Islet precursor cell (in vitro differentiated cells): ENCODE results near the gene CFAP54.

ENCODE experiments used
- DNase-seq: peaks from one replicate; pipeline ENCODE4 v3.0.0-alpha.2; 2018

Gene CFAP54

DNA sequence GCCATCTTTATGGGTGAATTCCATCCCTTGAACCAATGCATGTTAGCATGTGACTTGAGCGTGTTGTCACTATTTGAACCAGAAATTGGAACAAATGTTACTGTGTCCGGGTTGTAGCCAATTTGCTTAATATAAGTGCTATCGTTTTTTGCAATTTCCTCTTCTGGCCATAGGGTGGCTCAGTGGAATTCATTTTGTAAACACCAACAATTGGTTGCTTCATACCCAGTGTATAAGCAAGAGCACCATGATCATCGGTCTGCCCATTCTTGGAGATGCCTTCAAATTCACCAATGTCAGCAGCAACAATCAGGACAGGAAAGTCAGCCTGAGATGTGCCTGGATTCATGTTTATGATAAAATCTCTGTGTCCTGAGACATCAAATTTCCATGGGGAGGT lies 412.7 kb downstream of the CFAP54 start:
- no peak for DNase-seq

DNA sequence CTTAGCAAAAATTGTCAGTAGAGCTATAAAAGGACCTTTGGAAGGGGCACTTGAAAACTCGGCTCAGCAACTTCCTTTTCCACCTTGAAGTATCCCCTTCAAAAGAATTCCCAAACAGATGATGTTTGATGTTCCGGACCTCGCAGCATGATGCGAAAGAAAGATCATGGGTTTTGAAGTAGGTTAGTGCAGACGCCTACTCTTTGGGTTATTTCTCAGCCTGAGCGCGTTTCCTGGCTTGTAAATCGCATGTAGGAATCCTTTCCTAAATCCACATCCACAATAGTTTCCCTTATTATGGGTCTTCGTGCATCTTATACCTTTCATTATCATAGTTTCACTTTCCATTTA lies 417.1 kb downstream of the CFAP54 start:
- DNase-seq, result no peak

DNA sequence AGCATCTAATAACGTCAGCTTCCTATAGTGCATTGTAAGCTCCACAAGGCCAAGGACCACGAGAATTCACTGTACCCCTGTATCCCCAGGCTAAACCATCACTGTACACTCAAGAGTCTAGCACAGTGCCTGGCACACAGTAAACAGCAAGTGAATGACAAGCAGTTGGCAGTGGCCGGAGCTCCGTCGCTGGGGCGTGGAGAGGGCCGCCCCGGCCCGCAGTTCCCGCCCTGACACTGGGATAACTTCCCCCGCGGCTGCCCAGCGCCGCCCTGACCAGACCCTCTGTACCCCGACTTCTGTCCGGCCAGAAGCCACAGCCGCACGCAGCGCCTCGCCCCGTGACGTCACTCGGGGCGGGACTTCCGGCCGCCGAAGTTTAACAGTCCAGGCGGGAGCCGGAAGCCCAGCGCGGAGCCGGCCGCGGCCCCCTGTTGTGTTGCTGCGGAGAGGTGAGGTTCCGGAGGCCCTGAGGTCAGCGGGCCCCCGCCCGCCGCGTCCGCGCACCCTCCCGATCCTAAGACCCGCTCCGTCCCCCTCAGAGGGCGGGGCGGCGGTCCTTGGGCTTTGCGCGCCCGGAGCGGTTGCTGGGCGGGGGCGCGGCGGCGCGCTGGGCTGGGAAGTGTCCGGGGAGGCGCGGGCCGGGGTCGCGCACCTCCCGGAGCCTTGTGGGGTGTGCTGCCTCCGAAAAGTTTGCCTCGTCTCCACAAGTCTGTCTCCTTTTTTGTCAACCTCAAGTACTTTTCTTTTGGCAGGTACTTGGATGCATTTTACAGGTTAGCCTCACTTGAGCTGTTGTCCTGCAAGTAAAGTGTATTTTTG lies 417.7 kb downstream of the CFAP54 start, which contains the start of gene NEDD1:
Gene NEDD1, plus strand, starts transcription at position 409 of the 822 bp plus-strand sequence. CDS start 2,503 bp downstream, outside the sequence.
- DNase-seq, result peak; percentile 96

DNA sequence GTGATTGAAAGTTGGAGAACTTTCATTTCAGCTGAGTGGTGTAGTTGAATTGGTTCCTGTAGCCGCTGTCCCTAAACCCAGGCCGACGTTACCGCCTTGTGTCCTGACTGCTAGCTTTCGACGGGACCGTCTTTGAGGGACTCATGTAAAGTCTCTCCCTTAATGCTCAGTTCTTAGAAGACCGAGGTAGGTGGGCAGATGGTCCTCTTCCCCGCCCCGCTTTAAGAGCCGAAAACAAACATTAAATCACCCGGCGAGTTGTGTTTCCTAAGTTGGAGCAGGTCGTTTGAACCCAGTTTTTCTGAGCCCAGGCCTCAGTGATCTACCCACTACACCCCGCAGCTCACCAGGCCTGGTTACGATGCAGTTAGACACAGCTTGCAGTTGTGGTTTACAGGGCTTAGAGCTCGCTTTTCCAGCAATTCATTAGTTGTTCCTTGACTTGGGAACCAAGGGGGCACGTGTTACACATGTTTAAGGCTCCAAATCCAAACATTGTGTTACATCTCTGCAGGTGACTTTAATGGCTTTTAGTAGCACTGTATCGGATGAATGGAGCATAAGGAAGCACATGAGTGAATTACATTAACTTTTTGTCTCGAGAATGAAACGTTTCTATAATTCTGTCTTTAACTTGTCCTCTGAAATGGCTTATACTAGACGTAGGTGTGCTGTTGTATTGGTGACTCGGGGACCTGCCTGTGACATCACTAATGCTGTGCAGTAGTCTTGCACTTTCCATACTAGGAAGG lies 418.5 kb downstream of the CFAP54 start:
- peak; percentile 65 for DNase-seq

DNA sequence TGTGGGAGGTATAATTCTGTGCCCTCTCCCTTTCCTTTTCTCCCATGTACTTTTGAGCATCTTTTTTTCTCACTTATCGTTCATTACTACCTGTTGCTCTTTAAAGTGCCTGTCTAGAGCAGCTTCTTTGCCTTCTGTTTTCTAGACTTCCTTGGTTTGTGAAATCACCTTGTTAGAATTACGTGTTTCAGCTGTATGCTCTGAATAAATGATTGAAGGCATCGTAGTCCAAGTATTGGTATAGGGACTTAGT lies 419.0 kb downstream of the CFAP54 start:
- no peak for DNase-seq

DNA sequence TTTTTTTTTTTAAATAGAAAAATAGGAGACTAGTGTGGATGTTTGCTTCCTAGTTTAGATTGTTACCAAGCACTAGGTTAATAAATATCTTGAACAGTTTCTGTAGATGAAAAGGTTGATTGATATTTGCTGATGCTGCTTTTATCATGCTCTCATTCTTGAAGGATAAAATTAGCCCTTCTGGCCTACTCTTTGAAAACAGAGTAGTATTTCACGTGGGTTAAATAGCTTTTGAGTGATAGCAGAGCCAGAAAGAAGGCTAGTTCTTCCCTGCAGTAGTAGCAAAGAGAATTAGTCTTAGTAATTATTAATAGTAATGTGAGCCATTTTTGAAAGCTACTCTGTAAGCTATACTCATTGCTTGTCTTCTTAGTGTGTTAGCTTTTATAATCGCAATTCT lies 422.9 kb downstream of the CFAP54 start:
- no peak for DNase-seq

DNA sequence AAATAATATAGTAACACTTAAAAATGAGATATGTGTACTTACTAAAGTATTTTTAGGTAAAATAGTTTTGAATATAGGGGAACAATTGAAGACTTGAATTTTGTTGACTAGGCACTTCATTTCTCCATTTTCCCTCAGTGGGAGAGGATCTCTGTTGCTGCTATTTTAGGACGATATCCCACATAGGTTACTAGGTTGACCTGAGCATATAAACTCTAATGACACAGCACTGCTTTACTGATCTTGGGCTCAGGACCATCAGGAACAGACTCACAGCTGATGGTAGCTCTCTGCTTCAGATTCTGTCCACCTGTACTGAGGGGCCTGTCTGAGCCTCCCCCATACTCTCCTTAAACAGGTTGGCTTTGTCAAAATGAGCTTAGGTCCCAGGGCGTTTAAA lies 423.6 kb downstream of the CFAP54 start:
- no peak for DNase-seq

DNA sequence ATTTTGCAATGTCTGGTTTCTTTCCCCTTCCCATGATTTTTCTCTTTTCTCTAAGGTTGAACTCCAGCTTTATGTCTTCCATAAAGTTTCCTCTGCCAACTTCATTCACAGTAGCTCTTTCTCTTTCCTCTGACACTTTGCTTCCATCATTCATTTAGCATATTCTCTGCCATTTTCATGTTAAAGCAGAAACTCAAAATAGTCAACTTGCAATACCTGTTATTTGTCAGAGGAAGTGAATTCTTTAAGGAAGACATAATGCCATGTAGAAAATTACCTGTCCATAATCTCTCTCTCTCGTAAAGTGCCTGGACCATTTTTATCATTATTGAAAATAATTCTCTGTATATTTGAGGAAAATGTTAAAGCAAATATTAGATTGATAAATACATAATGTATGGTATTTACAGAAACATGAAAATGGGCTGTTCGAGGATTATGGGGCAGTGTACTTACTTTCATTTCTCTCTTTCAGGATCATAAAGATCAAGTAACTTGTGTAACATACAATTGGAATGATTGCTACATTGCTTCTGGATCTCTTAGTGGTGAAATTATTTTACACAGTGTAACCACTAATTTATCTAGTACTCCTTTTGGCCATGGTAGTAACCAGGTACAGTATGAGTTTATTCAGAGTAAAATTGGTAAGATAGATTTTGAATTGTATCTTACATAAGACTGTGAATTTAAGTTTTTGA lies 430.3 kb downstream of the CFAP54 start:
- no peak for DNase-seq
